Activated CD4-positive, alpha-beta memory T cell treated with anti-CD3 and anti-CD28 coated beads, Interleukin-2, amount 10 ng/mL, durations not matched to agents 7 days and 5 days (primary cell): Measurements from ENCODE around the gene ZSWIM1. TPM values are rescaled to one million over a fixed set of nuclear protein-coding genes. Genes with fewer than 3 reads are reported as not detected.
A peak's percentile ranks its signal among the peaks of the same experiment; 100 is the strongest.
"Not testable (repeated sequence)": the region's sequence is repeated elsewhere in the genome, so short reads cannot be mapped to it uniquely, and the experiment has no call there.

ENCODE experiments used
- CTCF ChIA-PET: fragments of 350-600 bp; sonication (Branson Sonifier 250); formaldehyde crosslinking; loops from one replicate; lab custom pipeline; 2021; ENCODE audit warnings: antibody characterized with exemption, inconsistent platforms; lab: Charles Lee
- POLR2A ChIA-PET: fragments of 350-600 bp; sonication (Branson Sonifier 250); formaldehyde crosslinking; loops from one replicate; lab custom pipeline; 2021; ENCODE audit warnings: antibody characterized with exemption; lab: Charles Lee
- DNase-seq: peaks from one replicate; pipeline ENCODE4 v3.0.0-alpha.2; 2020
- H3K27ac Mint-ChIP-seq: one replicate; pipeline ENCODE4 v1.8.0; 2021; ENCODE audit warnings: mild to moderate bottlenecking, mixed read lengths
- H3K27me3 Mint-ChIP-seq: one replicate; pipeline ENCODE4 v1.8.0; 2021; ENCODE audit warnings: mixed read lengths
- H3K36me3 Mint-ChIP-seq: one replicate; pipeline ENCODE4 v1.8.0; 2021; ENCODE audit warnings: low read depth, mixed read lengths
- H3K4me1 Mint-ChIP-seq: one replicate; pipeline ENCODE4 v1.8.0; 2021; ENCODE audit warnings: mixed read lengths
- H3K4me3 Mint-ChIP-seq: one replicate; pipeline ENCODE4 v1.8.0; 2021; ENCODE audit warnings: mild to moderate bottlenecking, mixed read lengths
- H3K9me3 Mint-ChIP-seq: one replicate; pipeline ENCODE4 v1.8.0; 2021; ENCODE audit warnings: mixed read lengths
- total RNA-seq, 2 experiments: library from RNA; stranded (reverse); gene quantifications; one replicate each; pipeline ENCODE4 v1.2.3, GENCODE V29; 2021

ZSWIM1 gene
- total RNA-seq, 2 experiments from 2014 or later: 2.7 to 2.9 TPM

- ChIA-PET POLR2A (interaction anchor here (8.4 kb wide), 1 partner anchor 40 kb away, joined by 138 read pairs; the partner anchor contains the start of gene ZNF335), CTCF (interaction anchor here (0.7 to 1.4 kb wide), 2 partner anchors 133 to 142 kb away, joined by 3 to 4 read pairs; no protein-coding TSS in a partner anchor)
- not testable (repeated sequence) for H3K4me3 Mint-ChIP-seq, H3K9me3 Mint-ChIP-seq, DNase-seq, H3K27me3 Mint-ChIP-seq, H3K36me3 Mint-ChIP-seq, H3K27ac Mint-ChIP-seq
- H3K4me1 Mint-ChIP-seq: peaks cover 11% of the 10 kb centered on the region
Observed at GRCh38 chr20:45931680-45932079, 50.7 kb downstream of the ZSWIM1 start.

GRCh38 chr20:45933266-45934045, 52.4 kb downstream of the ZSWIM1 start:
- H3K36me3 Mint-ChIP-seq: peaks cover 14% of the 10 kb centered on the region
- peak overlapping the region; percentile 96 for H3K27ac Mint-ChIP-seq
- no peaks in the 10 kb centered on the region for H3K27me3 Mint-ChIP-seq
- POLR2A ChIA-PET: interaction anchor here (0.9 to 8.4 kb wide), 25 partner anchors 8 to 640 kb away, joined by 3 to 138 read pairs (median 8); partner anchors contain the start of genes ACOT8, CTSA, NEURL2 and SNX21
- DNase-seq: peak; percentile 73
- H3K4me1 Mint-ChIP-seq: peaks cover 26% of the 10 kb centered on the region
- CTCF ChIA-PET: interaction anchor here (0.7 to 5.9 kb wide), 14 partner anchors 9 to 134 kb away, joined by 3 to 73 read pairs (median 4); partner anchors contain the start of genes ZNF335 and ZSWIM1
- peak overlapping the region; percentile 87 for H3K4me3 Mint-ChIP-seq
- H3K9me3 Mint-ChIP-seq: no peaks in the 10 kb centered on the region

GRCh38 chr20:45934046-45934585, 53.1 kb downstream of the ZSWIM1 start:
- no peak for DNase-seq
- Mint-ChIP-seq H3K4me1 (peaks cover 29% of the 10 kb centered on the region), H3K27me3 (no peaks in the 10 kb centered on the region), H3K27ac (peak overlapping the region; percentile 96), H3K4me3 (peak overlapping the region; percentile 87), H3K9me3 (no peaks in the 10 kb centered on the region), H3K36me3 (peaks cover 20% of the 10 kb centered on the region)
- ChIA-PET CTCF (interaction anchor here (0.7 to 5.9 kb wide), 14 partner anchors 9 to 135 kb away, joined by 3 to 73 read pairs (median 4); partner anchors contain the start of gene ZNF335), POLR2A (interaction anchor here (0.7 to 8.4 kb wide), 37 partner anchors 9 to 640 kb away, joined by 3 to 138 read pairs (median 6); partner anchors contain the start of genes ACOT8, CTSA, ELMO2 and NEURL2)

Other genes with a start within 250 kb of the ZSWIM1 start
- not detected for gene WFDC9, start 249.9 kb upstream of the ZSWIM1 start, total RNA-seq
- gene WFDC11, start 211.0 kb upstream of the ZSWIM1 start, total RNA-seq: not detected
- gene WFDC13, start 179.2 kb upstream of the ZSWIM1 start, total RNA-seq: not detected
- gene WFDC10B, start 176.2 kb upstream of the ZSWIM1 start, total RNA-seq: not detected
- not detected for gene SPINT4, start 158.9 kb upstream of the ZSWIM1 start, total RNA-seq
- not detected for gene WFDC3, start 89.3 kb upstream of the ZSWIM1 start, total RNA-seq
- gene DNTTIP1, start 89.3 kb upstream of the ZSWIM1 start, total RNA-seq: 10 to 100 TPM; 29.0 to 34.7 TPM
- 100 to 1,000 TPM; 170 to 184 TPM for gene UBE2C, start 68.6 kb upstream of the ZSWIM1 start, total RNA-seq
- not detected for gene TNNC2, start 53.9 kb upstream of the ZSWIM1 start, total RNA-seq
- 1 to 10 TPM in 1 of 2 experiments, under 1 TPM in 1; 0.91 to 1.6 TPM for gene SNX21, start 47.4 kb upstream of the ZSWIM1 start, total RNA-seq
- gene ACOT8, start 23.8 kb upstream of the ZSWIM1 start, total RNA-seq: 10 to 100 TPM; 36.0 to 36.5 TPM
- 1 to 10 TPM; 5.5 to 5.7 TPM for gene ZSWIM3, start 23.6 kb upstream of the ZSWIM1 start, total RNA-seq
- under 1 TPM; 0.30 to 0.88 TPM for gene SPATA25, start 6.4 kb downstream of the ZSWIM1 start, total RNA-seq
- gene NEURL2, start 10.0 kb downstream of the ZSWIM1 start, total RNA-seq: 1 to 10 TPM; 1.0 to 1.6 TPM
- 10 to 100 TPM; 64.3 to 64.6 TPM for gene CTSA, start 10.1 kb downstream of the ZSWIM1 start, total RNA-seq
- gene PLTP, start 30.9 kb downstream of the ZSWIM1 start, total RNA-seq: 1 to 10 TPM; 2.8 to 3.1 TPM
- gene PCIF1, start 53.5 kb downstream of the ZSWIM1 start, total RNA-seq: 10 to 100 TPM; 44.2 to 45.7 TPM
- 10 to 100 TPM; 35.7 to 36.7 TPM for gene ZNF335, start 91.0 kb downstream of the ZSWIM1 start, total RNA-seq
- gene MMP9, start 127.7 kb downstream of the ZSWIM1 start, total RNA-seq: under 1 TPM; 0.13 to 0.15 TPM
- under 1 TPM in 1 of 2 experiments, not detected in 1; 0.53 TPM for gene SLC12A5, start 148.0 kb downstream of the ZSWIM1 start, total RNA-seq
- 10 to 100 TPM; 24.6 to 26.3 TPM for gene NCOA5, start 208.7 kb downstream of the ZSWIM1 start, total RNA-seq
- gene CD40, start 237.1 kb downstream of the ZSWIM1 start, total RNA-seq: under 1 TPM; 0.88 to 0.93 TPM